Measurements from ENCODE around the gene CILP2. TPM values are rescaled to one million over a fixed set of nuclear protein-coding genes. Genes with fewer than 3 reads are reported as not detected.

The CILP2 gene, protein sequence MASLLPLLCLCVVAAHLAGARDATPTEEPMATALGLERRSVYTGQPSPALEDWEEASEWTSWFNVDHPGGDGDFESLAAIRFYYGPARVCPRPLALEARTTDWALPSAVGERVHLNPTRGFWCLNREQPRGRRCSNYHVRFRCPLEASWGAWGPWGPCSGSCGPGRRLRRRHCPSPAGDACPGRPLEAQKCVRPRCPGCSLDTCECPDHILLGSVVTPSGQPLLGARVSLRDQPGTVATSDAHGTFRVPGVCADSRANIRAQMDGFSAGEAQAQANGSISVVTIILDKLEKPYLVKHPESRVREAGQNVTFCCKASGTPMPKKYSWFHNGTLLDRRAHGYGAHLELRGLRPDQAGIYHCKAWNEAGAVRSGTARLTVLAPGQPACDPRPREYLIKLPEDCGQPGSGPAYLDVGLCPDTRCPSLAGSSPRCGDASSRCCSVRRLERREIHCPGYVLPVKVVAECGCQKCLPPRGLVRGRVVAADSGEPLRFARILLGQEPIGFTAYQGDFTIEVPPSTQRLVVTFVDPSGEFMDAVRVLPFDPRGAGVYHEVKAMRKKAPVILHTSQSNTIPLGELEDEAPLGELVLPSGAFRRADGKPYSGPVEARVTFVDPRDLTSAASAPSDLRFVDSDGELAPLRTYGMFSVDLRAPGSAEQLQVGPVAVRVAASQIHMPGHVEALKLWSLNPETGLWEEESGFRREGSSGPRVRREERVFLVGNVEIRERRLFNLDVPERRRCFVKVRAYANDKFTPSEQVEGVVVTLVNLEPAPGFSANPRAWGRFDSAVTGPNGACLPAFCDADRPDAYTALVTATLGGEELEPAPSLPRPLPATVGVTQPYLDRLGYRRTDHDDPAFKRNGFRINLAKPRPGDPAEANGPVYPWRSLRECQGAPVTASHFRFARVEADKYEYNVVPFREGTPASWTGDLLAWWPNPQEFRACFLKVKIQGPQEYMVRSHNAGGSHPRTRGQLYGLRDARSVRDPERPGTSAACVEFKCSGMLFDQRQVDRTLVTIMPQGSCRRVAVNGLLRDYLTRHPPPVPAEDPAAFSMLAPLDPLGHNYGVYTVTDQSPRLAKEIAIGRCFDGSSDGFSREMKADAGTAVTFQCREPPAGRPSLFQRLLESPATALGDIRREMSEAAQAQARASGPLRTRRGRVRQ
- total RNA-seq (2014; rRNA removed; shearing (Covaris generic)) = 0.11 and 0.25 TPM in 2 replicates
- 0.48 and 0.62 TPM in 2 replicates for polyA plus RNA-seq (2016; fragmentation: Nextera tagmentation; extraction: Ambion mirVana)

GRCh38 chr19:19538061-19538784 lies at the start of gene CILP2:
CILP2 (plus strand) TSS chr19:19538265; CDS start chr19:19538350, 85 bp downstream.
- Histone ChIP-seq H3K9me3 (ENCODE audit: low read depth) (no peaks in the 10 kb centered on the region), H4K20me1 (ENCODE audit: insufficient read depth) (no peaks in the 10 kb centered on the region), H3K79me2 (ENCODE audit: insufficient read depth) (no peaks in the 10 kb centered on the region), H3K36me3 (ENCODE audit: low read depth) (no peaks in the 10 kb centered on the region), H3K27ac (no peak within 1 kb of the TSS), H3K4me3 (peak within 1 kb of the TSS; percentile 50), H3K4me2 (ENCODE audit: unreplicated experiment) (peak within 1 kb of the TSS; percentile 51), H3K9me2 (ENCODE audit: insufficient read depth) (no peaks in the 10 kb centered on the region), H3K9ac (no peak within 1 kb of the TSS), H3K27me3 (replicated peaks; ENCODE audit: insufficient read depth) (no peaks in the 10 kb centered on the region), H3K4me1 (ENCODE audit: insufficient read depth) (no peaks in the 10 kb centered on the region), H3F3A (ENCODE audit: insufficient read depth) (no peaks in the 10 kb centered on the region), H2AFZ (0 out of 2 replicates have a peak within 1 kb of the TSS, but pooled peaks have one; percentile 32)
- DNase-seq = peak; percentile 53
- TF ChIP-seq EZH2 (IDR thresholded peaks at IDR 0.05; ENCODE audit: insufficient read depth, poor library complexity, severe bottlenecking) (no peak), EZH2phosphoT487 (IDR thresholded peaks at IDR 0.05; ENCODE audit: insufficient read depth, low read depth) (no peak)
- in situ Hi-C loops (cut with MboI) = loop anchor here (5.0 to 25.0 kb wide), 3 partner anchors 104 to 699 kb away; partner anchors contain the start of gene GMIP
- 3 to 5% methylated on average over 42 to 43 of the region's 56 CpGs for WGBS, 2 experiments (ENCODE audit: low coverage in 1 of 2, low lambda C conversion rate in 2 of 2, missing lambda C conversion rate in 2 of 2)

DNA sequence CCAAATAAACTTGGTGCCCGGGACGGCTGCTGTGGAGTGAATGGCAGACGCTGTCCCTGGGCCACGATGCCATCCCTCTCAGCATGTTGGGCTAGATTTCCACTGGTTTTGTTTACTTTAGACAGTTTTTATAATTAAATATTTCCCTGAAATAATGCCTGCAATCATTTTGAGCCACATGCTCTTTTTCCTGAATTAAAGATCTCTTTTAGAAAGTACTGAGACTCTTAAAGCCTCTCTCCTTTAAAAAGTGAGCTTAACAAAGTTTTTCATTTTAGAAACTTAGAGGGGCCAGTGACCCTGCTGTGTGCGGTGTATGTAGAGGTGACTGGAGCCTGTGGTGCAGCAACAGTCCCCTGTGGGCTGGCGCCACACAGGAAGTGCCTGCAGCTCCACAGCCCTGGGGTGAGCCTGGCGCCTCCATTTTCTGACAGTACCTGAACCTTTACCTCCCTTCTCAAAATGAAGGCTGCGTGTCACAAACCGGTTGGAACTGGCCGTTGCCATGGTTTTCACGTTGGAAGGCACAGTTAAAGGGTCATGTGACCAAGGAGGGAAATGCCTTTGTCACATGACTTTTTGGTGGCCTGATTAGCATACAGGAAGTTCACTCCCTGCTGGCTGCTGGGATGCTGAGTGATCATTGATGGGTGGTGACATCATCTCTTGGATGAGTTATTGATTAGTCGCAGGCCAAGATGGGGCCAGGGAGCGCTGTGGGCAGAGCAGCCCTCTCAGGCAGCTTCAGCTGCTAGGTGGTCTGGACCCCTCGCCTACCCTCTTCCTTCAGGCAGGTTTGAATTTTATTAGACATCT lies 49.0 kb upstream of the CILP2 start:
- H4K20me1 ChIP-seq (ENCODE audit: insufficient read depth) = no peaks in the 10 kb centered on the region
- H3K79me2 ChIP-seq (ENCODE audit: insufficient read depth) = peaks cover 93% of the 10 kb centered on the region
- no peaks in the 10 kb centered on the region for H3K9me2 ChIP-seq (ENCODE audit: insufficient read depth)
- 6 to 9% methylated on average over 14 of the region's 14 CpGs for WGBS, 2 experiments (ENCODE audit: low coverage in 1 of 2, low lambda C conversion rate in 2 of 2, missing lambda C conversion rate in 2 of 2)
- peak; percentile 97 for DNase-seq
- peak overlapping the region; percentile 59 for H3K4me3 ChIP-seq
- peak overlapping the region; percentile 90 for H3K27ac ChIP-seq
- no peaks in the 10 kb centered on the region for H3K9me3 ChIP-seq (ENCODE audit: low read depth)
- peaks cover 23% of the 10 kb centered on the region for H3F3A ChIP-seq (ENCODE audit: insufficient read depth)
- H2AFZ ChIP-seq = peak overlapping the region; percentile 67
- H3K4me1 ChIP-seq (ENCODE audit: insufficient read depth) = peaks cover 33% of the 10 kb centered on the region
- no peaks in the 10 kb centered on the region for H3K27me3 ChIP-seq (replicated peaks; ENCODE audit: insufficient read depth)
- peak overlapping the region; percentile 85 for H3K9ac ChIP-seq
- peak overlapping the region; percentile 85 for H3K4me2 ChIP-seq (ENCODE audit: unreplicated experiment)
- no peak for TF ChIP-seq EZH2 (IDR thresholded peaks at IDR 0.05; ENCODE audit: insufficient read depth, poor library complexity, severe bottlenecking)
- no peak for TF ChIP-seq EZH2phosphoT487 (IDR thresholded peaks at IDR 0.05; ENCODE audit: insufficient read depth, low read depth)
- in situ Hi-C loops (cut with MboI) = no loop called here
- H3K36me3 ChIP-seq (ENCODE audit: low read depth) = no peaks in the 10 kb centered on the region

DNA sequence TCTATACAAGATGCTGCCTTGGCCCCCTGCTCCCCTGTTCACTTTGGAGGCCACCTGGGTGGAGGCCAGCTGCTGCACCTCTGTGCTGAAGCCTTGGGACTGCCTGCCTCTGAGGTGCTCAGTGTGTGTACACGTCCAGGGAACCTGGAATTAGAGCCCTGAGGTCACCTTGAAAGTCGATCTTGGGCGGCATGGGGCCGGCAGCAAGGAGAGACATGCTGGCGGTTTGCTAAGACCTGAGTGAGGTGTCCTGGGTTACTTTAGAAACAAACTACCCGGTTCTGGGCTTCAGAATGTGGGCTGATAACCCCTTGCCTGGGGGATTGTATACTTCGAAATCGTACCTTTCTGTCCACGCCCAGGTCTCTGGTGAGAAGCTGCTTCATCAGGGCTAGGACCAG lies 48.3 kb upstream of the CILP2 start:
- 22 to 27% methylated on average over 9 of the region's 9 CpGs for WGBS, 2 experiments (ENCODE audit: low coverage in 1 of 2, low lambda C conversion rate in 2 of 2, missing lambda C conversion rate in 2 of 2)
- H3K27ac ChIP-seq = peak overlapping the region; percentile 90
- 0 out of 2 replicates have a peak, but pooled peaks cover 6% of the 10 kb centered on the region for H3K36me3 ChIP-seq (ENCODE audit: low read depth)
- H3K9ac ChIP-seq = peak overlapping the region; percentile 85
- H3F3A ChIP-seq (ENCODE audit: insufficient read depth) = peaks cover 23% of the 10 kb centered on the region
- TF ChIP-seq EZH2phosphoT487 (IDR thresholded peaks at IDR 0.05; ENCODE audit: insufficient read depth, low read depth) (no peak), EZH2 (IDR thresholded peaks at IDR 0.05; ENCODE audit: insufficient read depth, poor library complexity, severe bottlenecking) (no peak)
- DNase-seq = no peak
- H3K4me2 ChIP-seq (ENCODE audit: unreplicated experiment) = peak overlapping the region; percentile 85
- H2AFZ ChIP-seq = 0 out of 2 replicates have a peak overlapping the region, but pooled peaks have one; percentile 13
- no peaks in the 10 kb centered on the region for H3K9me2 ChIP-seq (ENCODE audit: insufficient read depth)
- no peaks in the 10 kb centered on the region for H3K27me3 ChIP-seq (replicated peaks; ENCODE audit: insufficient read depth)
- H3K9me3 ChIP-seq (ENCODE audit: low read depth) = no peaks in the 10 kb centered on the region
- H3K4me1 ChIP-seq (ENCODE audit: insufficient read depth) = peaks cover 31% of the 10 kb centered on the region
- H4K20me1 ChIP-seq (ENCODE audit: insufficient read depth) = no peaks in the 10 kb centered on the region
- peak overlapping the region; percentile 59 for H3K4me3 ChIP-seq
- H3K79me2 ChIP-seq (ENCODE audit: insufficient read depth) = peaks cover 93% of the 10 kb centered on the region
- in situ Hi-C loops (cut with MboI) = loop anchor here (10.0 kb wide), 1 partner anchor 125 kb away; no protein-coding TSS in a partner anchor

Data from GM23248 (cell line).